Muscle of arm (tissue), 14 donors: ENCODE data around the gene CPHXL2. TPM values are rescaled to one million over a fixed set of nuclear protein-coding genes. Genes with fewer than 3 reads are reported as not detected.
A peak's percentile ranks its signal among the peaks of the same experiment; 100 is the strongest.

ENCODE experiments used
- DNase-seq: peaks from one replicate; pipeline ENCODE4 v3.0.0-alpha.2; 2013
- long read RNA-seq, 11 donors: transcript quantifications; one replicate each; lab custom pipeline, GENCODE V29; 2026
- polyA plus RNA-seq, 12 donors: library from polyadenylated mRNA; unstranded; fragments of 120-200 nt; gene quantifications; one replicate each; pipeline ENCODE4 v1.2.1, GENCODE V29; 2013; ENCODE audit not compliant: insufficient read length in 12 of 12

Gene CPHXL2
- under 1 TPM in 4 of 12 donors, not detected in 8; 0.15 to 0.34 (median 0.28) TPM for polyA plus RNA-seq
- long read RNA-seq, donor 1, result 0 reads
- long read RNA-seq, donor 2, result 0 reads
- long read RNA-seq, donor 3, result 0 reads
- long read RNA-seq, donor 4, result 0 reads
- long read RNA-seq, donor 5, result 0 reads
- long read RNA-seq, donor 6, result 0 reads
- long read RNA-seq, donor 7, result 0 reads
- long read RNA-seq, donor 8, result 0 reads
- long read RNA-seq, donor 9, result 0 reads
- long read RNA-seq, donor 10, result 0 reads
- long read RNA-seq, donor 11, result 0 reads

DNA sequence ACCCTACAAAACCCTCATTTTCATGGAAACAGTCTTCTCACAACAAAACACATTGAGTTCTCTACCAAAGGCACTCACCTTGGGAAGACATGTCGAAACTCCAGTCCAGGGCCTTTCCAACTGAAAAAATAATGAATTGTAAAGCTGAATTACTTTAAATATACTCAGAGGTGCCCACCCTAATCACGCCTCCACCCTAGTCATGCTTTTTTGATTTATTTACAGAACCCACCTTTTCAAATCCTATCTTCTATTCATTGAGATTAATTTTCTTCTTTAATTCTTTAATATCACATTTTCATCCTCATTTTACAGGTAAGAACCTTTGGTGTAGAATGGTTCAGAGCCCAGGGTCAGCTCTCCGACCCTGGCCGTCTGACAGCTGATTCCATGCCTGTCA lies at the start of gene CPHXL2:
Gene CPHXL2 (minus strand): TSS at position 101 of the 400 bp plus-strand sequence. CDS start 10 bp downstream, at position 91.
- DNase-seq, result no peak

DNA sequence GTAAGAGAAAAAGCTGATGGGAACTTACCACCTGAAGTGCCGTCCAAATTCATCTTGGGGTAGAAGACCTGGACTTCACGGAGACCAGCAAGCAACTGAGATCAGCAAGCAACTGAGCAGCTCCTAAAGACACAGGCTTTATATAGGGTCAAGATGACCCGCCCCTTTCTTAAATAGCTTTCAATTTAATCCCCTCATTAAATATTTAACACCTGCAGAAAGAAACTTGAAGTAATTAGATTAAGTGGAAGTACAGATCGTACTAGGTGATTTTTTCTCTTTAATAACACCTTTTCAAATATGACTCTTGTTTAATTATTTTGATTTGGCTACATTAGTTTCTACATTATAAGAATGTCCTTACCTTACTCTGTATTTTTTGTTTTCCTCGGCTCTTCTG lies 49.6 kb upstream of the CPHXL2 start, which contains the start of gene CPHXL:
Gene CPHXL (minus strand): TSS at position 101 of the 400 bp plus-strand sequence. CDS start 48 bp downstream, at position 53.
- no peak for DNase-seq

DNA sequence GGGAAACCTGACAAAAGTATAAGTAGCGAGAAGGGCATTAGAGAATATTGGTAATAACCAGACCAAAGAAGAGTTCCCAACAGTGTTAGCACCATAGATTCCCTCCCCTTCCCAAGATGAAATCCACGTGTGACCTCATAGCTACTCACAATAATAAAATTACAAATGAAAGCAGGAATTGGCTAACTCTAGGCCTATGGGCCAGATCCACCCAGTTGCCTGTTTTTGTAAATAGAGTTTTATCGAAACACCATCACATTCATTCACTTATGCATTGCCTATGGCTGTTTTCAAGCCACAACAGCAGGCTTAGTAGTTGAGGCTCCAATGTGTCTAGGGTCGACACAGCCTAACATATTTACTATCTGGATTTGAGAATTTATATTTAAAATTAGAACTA lies 41.6 kb upstream of the CPHXL2 start:
- no peak for DNase-seq

DNA sequence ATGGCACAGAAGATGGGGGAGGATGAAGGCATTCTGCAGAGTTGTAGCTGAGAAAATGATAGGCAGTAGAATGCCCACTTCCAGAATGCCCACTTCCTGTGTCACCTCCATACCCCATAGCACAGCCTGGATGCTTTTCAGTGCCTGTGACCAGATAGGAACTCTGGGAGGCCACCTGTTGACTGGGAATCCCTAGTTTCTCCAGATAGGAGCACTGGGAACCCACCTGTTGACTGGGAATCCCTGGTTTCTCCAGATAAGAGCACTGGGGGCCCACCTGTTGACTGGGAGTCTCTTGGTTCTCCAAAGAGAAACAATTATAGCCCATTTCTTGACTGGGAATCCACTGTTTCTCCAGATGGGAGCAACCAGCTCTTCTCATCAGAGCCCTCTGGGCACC lies 37.9 kb upstream of the CPHXL2 start:
- no peak for DNase-seq

DNA sequence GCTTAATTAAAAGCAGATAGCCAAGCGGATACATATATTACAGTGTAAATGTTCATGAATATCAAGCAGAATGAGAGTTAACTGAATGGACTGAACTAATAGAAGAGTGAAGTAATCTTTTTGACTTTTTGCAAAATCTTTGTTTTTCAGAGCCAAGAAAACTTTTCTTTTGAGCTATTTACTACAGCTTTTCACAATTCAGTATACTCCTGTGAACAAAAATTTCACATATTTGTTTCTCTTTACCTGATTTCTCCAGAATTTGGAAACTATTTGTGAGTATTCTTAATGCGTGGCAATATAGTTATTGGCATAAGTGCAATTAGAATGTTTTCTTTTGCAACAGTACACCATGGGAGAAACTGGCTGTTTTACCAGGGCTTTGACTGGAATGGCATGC lies 33.5 kb upstream of the CPHXL2 start:
- no peak for DNase-seq

DNA sequence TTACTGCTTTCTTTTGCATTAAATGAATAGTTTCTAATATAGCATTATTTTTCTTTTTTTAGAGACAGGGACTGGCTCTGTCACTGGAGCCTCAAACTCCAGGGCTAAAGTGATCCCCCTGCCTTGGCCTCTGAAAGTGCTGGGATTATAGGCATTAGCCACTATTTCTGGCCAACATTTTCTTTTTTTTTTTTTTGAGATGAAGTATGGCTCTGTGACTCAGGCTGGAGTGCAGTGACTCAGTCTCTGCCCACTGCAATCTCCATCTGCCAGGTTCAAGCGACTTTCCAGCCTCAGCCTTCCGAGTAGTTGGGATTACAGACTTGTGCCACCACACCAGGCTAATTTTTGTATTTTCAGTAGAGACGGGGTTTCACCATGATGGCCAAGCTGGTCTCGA lies 26.5 kb upstream of the CPHXL2 start:
- no peak for DNase-seq

DNA sequence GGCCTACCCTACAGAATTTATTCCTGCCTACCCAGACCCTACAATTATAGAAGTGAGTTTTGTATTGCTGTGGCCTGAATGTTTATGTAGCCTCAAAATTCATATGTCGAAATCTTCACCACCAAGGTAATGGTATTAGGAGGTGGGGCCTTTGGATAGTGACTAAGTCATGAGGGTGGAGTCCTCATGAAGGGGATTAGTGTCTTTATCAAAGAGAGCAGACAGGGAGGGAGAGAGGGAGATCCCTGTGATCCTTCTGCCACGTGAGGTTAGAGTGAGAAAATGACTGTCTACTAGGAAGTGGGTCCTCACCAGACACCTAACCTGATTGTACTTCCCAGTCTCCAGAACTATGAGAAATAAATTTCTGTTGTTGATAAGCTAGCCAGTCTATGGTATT lies 25.4 kb upstream of the CPHXL2 start:
- DNase-seq, result no peak

DNA sequence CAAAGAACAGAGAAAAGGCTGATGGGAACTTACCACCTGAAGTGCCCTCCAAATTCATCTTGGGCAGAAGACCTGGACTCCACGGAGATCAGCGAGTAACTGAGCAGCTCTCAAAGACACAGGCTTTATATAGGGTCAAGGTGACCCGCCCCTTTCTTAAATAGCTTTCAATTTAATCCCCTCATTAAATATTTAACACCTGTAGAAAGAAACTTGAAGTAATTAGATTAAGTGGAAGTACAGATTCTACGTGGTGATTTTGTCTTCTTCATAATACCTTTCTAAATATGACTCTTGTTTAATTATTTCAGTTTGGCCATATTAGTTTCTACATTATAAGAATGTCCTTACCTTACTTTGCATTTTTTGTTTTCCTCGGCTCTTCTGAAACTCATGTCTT lies 24.6 kb upstream of the CPHXL2 start, which contains the start of gene DUXB:
Gene DUXB (minus strand): TSS at position 101 of the 400 bp plus-strand sequence. CDS start 43 bp downstream, at position 58.
- no peak for DNase-seq

DNA sequence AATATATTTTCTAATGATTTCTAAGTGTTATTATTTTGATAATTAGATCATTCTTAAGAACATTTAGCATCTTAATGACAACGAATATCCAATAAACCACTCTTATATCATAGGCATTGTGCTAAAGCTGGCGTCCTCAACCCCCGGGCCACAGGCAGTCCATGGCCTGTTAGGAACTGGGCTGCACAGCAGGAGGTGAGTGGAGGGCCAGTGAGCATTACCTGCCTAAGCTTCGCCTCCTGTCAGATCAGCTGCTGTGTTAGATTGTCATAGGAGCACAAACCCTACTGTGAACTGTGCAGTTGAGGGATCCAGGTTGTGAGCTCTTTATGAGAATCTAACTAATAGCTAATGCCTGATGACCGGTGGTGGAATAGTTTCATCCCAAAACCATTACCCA lies 20.8 kb upstream of the CPHXL2 start:
- no peak for DNase-seq

DNA sequence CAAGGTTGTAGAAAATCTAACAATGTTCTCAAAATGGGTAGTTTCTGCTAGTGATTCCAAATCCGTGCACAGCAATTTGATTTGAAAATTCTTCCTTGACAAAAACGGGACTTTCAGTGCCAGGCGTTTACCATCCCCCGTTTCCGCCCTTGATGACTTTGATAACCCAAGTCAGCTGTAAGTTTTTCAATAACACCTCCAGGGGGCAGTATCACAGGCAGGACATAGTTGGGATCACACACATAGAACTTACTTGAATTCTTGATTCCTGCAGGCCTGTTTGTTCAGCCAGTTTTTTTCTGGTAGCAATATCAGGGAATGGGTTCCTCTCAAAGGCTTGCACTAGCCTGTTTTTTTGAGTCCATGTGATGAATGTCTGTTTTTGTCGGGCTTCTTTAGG lies 18.9 kb upstream of the CPHXL2 start:
- DNase-seq, result no peak

DNA sequence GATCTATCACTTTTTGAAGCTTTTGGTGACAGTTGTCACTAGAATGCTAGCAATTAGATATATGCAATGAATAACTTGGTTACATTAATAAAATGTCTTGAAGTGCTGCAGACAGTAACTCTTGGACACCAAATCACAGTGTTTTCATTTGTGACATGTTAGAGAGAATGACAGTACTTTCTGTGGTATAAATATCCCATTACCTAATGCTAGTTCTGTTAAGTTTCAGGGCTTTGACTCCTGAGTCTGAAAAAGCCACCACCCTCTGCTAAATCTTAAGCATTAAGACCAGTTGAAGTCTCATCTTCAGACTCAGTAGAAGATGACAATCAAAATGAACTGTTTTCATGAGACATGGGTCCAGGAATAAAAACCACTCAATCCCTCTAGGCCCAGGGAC lies 10.6 kb upstream of the CPHXL2 start:
- DNase-seq, result no peak

DNA sequence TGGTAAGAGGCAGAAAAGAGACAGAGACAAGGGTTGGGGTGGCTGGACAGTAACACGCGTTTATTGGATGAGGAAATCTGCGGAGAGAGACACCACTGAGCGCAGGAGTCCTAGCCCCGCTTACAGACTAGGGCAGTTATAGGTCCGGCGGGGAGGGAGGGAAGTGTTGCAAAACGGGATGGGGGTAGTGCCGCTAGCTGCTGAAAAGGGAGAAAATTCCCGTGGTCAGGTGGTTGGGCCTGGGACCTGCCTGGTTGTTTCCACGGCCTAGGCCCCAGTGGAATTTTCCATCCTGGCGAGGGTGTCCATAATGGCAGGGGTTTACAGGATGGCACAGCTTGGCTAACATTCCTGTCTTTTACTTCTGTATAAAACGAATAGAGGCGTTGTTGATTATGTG lies 5.5 kb upstream of the CPHXL2 start:
- DNase-seq, result no peak

DNA sequence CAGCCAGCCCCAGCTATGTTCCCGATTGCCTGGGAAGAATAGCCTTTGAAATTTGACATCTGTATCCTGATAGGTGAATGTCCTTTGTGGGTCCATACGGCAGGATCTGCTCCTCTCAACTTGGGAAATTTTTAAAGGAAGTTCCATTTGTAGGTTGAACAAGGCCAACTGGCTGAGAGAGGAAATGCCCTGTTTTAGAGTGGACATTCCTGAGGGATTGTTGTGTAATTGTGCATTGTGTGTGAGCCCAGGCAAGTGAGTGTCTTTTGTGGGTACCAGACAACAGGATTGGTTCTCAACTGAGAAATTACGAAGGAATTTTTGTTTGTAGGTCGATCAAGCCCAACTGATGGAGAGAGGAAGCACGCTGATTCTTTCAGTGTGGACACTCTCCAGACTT lies 2.6 kb upstream of the CPHXL2 start:
- DNase-seq, result no peak

DNA sequence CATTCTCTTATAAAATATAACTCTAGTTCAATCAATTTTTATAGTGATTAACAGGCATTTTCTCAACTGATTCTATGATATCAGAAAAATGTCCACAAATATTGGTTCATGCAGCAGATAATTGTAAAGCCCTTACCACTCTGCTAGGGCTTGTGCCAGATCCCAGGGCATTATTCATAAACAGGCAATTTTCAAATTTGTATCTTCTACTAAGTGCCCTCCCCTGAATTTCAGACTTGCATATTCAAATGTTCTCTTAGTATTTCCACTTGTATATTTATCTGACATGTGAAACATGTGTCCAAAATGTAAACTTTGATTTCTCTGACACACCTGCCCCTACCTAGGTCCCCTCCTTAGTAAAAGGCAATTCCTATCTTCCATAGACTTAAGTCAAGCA lies 9.3 kb downstream of the CPHXL2 start:
- no peak for DNase-seq

DNA sequence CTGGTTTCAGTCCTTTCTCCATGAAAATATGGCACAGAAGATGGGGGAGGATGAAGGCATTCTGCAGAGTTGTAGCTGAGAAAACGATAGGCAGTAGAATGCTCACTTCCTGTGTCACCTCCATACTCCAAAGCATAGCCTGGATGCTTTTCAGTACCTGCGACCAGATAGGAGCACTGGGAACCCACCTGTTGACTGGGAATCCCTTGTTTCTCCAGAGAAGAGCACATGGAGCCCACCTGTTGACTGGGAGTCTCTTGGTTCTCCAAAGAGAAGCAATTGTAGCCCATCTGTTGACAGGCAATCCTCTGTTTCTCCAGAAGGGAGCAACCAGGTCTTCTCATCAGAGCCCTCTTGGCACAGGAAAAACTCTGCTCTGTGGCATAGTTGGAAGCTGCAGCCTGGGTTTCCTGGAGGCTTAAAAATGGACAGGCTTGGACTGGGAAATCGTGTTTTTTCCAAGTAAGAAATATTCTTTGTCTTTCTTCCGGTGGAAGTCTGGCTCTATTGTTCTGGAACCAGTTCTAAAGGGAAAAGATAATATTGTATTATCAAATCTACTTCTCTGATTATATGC lies 16.0 kb downstream of the CPHXL2 start:
- no peak for DNase-seq

DNA sequence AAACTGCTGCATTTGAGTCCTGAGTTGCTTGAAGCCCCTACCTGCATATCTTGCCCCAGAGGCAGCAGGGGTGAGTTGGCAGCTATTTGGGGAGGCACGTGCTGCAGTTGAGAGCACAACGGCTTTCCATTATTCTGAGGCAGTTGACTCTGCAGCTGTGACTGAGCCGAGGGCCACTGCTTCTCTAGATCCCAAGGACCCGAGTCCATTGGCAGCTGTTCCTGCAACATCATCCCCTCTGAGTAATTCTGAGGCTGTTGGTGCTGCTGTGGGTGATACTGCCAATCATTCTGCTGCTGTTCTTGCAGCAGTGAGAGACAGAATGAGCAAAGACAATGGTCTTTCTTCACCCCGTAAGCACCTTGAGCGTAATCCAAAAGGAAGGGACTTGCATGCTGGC lies 16.5 kb downstream of the CPHXL2 start:
- DNase-seq, result no peak

DNA sequence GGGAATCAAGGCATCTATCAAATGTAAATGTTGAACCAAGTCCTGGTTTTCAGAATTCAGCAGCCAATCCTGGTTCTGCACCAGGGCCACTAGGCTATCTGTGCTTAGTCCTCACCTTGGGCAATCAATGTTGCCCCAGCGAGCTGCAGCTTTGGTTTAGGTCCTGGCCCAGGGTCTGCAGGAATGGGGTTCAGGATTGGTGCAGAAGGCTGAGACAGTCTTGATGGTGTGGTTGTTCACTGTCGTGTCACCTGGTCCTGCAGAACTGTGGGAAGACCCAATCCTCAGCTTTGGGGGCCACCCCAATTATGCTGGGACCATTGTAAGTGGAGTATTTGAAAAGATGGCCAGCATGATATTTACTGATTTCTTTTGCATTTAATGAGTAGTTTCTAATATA lies 18.6 kb downstream of the CPHXL2 start:
- no peak for DNase-seq

DNA sequence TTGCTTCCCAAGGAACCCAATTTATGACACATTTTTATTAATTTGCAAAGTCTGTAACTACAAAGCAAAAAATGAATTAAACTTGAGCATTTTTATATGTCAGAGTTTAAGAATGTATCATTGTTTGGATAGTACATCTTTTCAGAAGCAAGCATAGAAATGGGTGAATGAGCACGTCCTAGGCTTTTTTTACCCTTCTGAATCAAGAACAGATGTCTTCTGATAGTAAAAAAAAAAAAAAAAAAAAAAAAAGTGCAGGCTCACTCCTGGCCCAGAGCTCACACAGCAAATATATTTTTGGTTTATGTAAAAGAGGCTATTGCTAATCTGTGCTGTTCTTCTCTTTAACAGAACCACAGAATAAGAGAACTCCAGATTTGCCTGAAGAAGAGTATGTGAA lies 22.9 kb downstream of the CPHXL2 start:
- DNase-seq, result no peak

DNA sequence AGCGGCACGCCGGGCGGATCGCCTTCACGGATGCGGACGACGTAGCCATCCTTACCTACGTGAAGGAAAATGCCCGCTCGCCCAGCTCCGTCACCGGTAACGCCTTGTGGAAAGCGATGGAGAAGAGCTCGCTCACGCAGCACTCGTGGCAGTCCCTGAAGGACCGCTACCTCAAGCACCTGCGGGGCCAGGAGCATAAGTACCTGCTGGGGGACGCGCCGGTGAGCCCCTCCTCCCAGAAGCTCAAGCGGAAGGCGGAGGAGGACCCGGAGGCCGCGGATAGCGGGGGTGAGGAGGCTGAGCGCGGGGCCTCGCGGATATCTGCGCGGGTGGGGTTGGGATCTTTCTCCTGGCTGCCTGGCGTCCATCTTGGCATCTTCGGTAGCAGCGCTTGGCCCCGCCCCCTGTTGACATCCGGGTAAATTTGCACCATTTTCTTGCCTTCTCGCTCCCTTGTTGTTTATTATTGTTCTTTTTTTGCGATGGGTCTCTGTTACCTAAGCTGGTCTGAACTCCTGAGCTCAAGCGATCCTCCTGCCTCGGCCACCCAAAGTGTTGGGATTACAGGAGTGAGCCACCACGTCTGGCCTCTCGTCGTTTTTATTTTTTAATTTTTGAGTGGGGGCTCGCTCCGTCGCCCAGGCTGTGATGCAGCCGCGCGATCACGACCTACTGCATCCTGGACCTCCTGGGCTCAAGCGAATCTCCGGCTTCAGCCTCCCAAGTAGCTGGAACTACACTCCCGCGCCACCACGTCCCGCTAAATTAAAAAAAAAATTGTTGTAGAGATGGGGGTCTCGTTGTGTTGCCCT lies 28.3 kb downstream of the CPHXL2 start:
- peak; percentile 91 for DNase-seq

DNA sequence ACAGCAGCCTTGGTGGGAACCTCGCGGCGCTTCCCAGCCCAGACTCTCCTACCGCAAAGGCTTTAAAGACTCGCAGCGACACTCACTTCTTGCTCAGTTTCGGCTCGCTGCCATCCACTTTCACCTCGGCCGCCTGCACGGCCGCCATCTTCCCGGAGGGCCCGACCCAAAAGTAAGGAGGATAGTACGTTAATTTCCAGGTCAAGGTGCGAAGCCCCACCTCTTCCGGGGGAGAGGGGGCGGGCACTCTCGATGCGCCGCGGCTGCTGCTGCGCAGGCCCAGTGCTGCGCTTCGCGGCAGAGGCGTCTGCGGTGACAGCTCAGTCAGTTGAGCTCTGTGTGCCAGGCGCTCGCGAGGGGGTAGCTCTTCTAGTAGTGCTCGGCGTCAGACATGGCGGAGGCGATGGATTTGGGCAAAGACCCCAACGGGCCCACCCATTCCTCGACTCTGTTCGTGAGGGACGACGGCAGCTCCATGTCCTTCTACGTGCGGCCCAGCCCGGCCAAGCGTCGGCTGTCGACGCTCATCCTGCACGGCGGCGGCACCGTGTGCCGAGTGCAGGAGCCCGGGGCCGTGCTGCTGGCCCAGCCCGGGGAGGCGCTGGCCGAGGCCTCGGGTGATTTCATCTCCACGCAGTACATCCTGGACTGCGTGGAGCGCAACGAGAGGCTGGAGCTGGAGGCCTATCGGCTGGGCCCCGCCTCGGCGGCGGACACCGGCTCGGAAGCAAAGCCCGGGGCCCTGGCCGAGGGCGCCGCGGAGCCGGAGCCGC lies 29.1 kb downstream of the CPHXL2 start, which contains the start of the genes KARS1 and TERF2IP:
Gene KARS1 (minus strand): TSS at position 174 of the 773 bp plus-strand sequence. CDS start 26 bp downstream, at position 148.
Gene TERF2IP (plus strand): TSS at position 282 of the 773 bp plus-strand sequence. CDS start 110 bp downstream, at position 392.
- DNase-seq, result peak; percentile 95

DNA sequence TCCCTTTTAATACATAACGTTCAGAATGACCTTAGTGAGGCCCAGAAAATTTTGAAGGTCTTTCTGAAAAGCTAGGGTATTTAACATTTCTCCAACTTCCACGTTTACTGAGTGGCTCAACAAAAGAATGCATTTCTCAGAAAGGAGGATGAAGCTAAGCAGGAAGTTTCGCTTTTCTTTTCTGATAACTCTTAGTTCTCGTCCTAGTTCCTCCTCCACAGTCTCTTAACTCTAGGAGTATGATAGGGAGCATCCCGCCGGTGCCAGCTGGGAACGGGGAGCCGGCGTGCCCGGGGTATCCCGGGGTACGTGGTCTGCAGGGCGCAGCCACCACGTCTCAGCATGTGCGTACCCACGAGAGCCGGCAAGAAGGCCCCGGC lies 29.7 kb downstream of the CPHXL2 start:
- no peak for DNase-seq
